Amygdala (tissue), 56 donors: ENCODE data around the gene VANGL2.

ENCODE experiments used
- DNase-seq, 56 donors: peaks; one replicate each; lab custom pipeline; 2025; lab: John Stamatoyannopoulos, UW

Gene VANGL2

GRCh38 chr1:160403244-160403643, 2.9 kb downstream of the VANGL2 start:
- no peak for DNase-seq

- DNase-seq = no peak
Observed at GRCh38 chr1:160404094-160404493, 3.7 kb downstream of the VANGL2 start.

- DNase-seq = no peak
Observed at GRCh38 chr1:160405331-160405877, 5.0 kb downstream of the VANGL2 start.

- DNase-seq = no peak
Observed at GRCh38 chr1:160406131-160406968, 6.0 kb downstream of the VANGL2 start.

GRCh38 chr1:160407839-160408801, 7.8 kb downstream of the VANGL2 start:
- no peak for DNase-seq

- no peak for DNase-seq
Observed at GRCh38 chr1:160408864-160409263, 8.5 kb downstream of the VANGL2 start.

- no peak for DNase-seq
Observed at GRCh38 chr1:160409486-160409885, 9.1 kb downstream of the VANGL2 start.

GRCh38 chr1:160410406-160411005, 10.1 kb downstream of the VANGL2 start:
- DNase-seq = peak in 10 of 56 donors; percentile 9 to 54 (median 28)

GRCh38 chr1:160411271-160412027, 11.1 kb downstream of the VANGL2 start:
- peak in 2 of 56 donors; percentile 8 to 33 for DNase-seq

GRCh38 chr1:160412028-160412362, 11.6 kb downstream of the VANGL2 start:
- no peak for DNase-seq

GRCh38 chr1:160413716-160414115, 13.4 kb downstream of the VANGL2 start:
- no peak for DNase-seq

GRCh38 chr1:160414881-160415280, 14.5 kb downstream of the VANGL2 start:
- DNase-seq = no peak

GRCh38 chr1:160415696-160416290, 15.4 kb downstream of the VANGL2 start:
- no peak for DNase-seq

GRCh38 chr1:160416369-160416768, 16.0 kb downstream of the VANGL2 start:
- peak in 2 of 56 donors; percentile 13 to 16 for DNase-seq

GRCh38 chr1:160418483-160418882, 18.1 kb downstream of the VANGL2 start:
- no peak for DNase-seq

GRCh38 chr1:160419150-160419837, 18.9 kb downstream of the VANGL2 start:
- no peak for DNase-seq

- no peak for DNase-seq
Observed at GRCh38 chr1:160419838-160420169, 19.4 kb downstream of the VANGL2 start.

GRCh38 chr1:160420881-160421842, 20.8 kb downstream of the VANGL2 start:
- no peak for DNase-seq
